GM19438 (cell line): ENCODE results near the gene ARSI.

ENCODE experiments used
- ATAC-seq: cut with Tn5 transposase; IDR thresholded peaks from one replicate; pipeline ENCODE4 v1.9.1; 2021; ENCODE audit warnings: low read depth; ENCODE audit not compliant: unreplicated experiment

The ARSI gene

DNA sequence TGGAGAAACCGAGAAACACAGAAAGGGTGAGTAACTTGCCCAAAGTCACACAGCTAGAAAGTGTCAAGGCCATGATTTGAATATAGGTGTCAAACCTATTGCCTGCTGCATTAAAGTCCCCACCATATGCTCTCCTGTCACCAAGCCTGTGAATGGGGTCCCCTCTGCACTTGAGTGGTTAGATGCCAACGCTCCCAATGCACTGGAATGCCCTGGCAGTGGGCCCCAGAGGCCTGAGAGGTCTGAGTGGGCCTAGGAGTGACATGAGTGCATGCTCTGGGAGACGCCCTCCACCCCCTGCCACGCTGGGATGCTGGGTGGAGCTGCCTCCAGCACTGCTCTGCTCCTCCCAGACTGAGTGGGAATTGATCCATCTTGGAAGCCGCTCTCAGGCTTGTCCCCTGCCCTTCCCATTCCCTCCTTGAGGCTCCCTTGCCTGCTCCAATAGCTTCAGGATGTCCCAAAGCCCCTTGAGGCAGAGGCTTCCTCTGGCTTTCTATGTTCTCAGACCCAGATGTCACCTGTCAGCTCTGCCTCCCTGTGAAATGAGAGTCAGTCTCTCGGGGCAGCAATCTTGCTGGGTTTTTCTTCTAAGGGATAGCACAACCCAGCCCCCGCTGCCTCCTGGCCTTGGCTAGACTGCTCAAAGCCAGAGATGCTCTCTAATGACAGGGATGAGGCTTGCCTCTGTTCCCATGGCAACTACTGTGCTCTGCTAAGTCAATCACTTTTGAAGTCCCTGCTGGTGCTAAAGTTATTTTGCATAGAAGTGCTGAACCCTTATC is 6.6 kb upstream of the ARSI start:
- no peak for ATAC-seq

DNA sequence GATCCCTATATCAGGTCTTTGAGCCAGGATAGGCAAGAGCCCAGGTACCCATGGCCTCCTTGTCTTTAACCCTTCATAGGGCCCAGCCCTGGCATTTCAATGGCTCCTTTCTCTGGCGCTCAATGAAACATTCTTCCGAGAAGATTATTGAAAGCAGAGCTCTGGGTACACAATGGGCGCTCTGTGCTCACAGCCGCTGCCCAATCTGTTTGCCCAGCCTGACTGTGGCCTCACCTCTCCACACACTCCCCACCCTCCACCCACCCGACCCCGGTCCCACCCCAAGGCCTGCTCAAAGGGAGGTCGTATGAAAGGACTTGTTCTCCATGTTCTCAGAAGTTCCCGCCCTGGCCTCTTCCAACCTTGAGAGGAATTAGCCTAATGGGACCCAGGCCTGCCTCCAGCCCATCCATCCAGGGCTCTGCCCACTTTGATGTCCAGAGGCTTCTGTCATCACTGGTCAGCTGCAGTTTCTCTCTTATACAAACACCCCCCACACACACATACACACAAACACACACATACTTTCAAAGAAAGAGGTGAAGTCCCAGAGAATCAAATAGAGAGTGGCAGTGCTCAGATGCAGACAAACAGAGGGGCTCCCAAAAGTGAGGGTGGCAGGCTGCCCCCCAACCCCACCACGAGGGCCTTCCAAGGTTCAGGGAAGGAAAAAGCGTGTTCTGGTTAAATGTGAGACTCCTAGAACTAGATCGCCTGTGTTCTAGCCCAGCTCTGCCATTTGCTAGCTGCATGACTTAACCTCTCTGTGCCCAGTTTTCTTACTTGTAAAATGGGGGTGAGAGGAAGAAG is 5.1 kb upstream of the ARSI start:
- ATAC-seq = no peak

DNA sequence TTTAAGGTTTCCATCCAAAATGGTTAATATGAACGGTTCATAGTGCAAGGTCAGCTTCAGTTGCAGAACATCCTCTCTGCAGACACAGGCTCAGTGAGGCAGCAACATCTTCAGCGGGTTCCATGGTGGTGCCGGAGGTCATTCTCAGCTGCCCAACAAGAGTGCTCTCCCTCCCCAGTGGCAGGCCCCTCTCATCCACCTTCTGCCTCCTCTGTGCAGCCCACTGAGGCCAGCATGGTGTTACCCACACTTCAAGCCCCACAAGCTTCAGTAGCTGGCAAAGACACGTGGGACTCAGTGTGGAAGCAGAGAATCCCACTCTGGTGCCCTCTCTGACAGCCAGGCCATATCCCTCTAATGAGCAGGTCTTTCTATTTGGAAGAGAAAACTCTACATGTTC is 4.1 kb upstream of the ARSI start:
- no peak for ATAC-seq

DNA sequence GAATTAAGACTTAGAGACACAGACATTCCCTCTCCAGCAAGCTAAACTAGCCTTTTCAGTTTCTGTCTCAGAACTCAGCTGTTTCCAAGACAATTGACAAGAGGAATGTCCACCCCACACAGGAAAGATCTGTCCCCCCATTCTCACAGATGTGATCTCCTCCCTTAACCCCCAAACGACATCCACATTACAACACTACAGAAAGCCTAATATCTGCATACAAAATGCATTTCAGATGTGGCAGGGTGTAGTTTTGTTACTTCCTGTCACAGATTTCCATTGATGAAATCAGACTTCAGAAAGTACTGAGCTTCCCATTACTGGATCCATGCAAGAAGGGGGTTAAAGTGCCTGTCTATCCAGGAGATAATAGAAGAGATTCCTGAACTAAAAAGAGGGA is 2.9 kb upstream of the ARSI start:
- no peak for ATAC-seq

DNA sequence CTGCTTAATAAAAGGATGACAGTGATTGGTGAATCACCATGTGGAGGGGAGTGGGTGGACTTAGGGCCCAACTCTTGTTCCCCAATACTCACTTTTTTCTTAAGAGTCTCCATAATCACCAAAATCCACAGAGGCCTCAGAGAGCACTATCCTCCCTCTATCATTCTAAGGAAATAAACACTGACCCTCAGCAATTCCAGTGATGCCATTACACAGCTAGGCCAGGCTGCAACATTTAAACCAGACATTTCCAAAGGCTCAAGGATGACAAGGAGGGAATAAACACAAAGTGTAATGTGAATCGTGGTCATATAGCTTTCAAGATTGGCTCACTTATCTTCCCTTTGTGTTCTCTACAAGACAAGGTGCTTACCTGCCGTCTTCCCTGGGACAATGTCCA is 2.4 kb upstream of the ARSI start:
- no peak for ATAC-seq

DNA sequence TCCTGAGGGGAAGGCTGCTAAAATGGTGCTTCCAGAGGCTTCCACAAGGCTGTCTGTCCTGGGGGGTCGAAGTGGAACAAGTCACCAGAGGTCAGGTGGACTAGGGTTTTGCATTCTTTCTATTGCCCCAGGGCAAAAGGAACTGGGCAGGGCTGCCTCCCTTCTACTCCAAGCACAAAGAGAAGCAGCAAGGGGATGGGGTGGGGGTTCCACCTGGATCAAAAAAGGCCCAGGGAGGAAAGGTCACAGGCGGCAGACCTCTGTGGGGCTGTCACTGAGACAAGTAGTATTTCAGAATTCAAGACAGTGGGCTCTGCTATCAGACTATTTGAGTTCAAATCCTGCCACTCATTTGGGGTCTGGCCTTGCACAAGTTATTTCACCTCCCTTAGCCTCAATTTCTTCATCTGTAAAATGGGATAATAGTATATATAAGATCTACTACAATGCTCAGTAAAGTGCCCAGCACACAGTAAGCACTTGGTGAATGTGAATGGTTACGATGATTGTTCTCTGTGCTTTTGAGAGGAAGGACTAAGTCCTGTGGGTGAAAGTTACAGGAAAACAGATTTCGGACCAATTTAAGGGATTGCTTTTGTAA is 1.9 kb upstream of the ARSI start:
- ATAC-seq = no peak

DNA sequence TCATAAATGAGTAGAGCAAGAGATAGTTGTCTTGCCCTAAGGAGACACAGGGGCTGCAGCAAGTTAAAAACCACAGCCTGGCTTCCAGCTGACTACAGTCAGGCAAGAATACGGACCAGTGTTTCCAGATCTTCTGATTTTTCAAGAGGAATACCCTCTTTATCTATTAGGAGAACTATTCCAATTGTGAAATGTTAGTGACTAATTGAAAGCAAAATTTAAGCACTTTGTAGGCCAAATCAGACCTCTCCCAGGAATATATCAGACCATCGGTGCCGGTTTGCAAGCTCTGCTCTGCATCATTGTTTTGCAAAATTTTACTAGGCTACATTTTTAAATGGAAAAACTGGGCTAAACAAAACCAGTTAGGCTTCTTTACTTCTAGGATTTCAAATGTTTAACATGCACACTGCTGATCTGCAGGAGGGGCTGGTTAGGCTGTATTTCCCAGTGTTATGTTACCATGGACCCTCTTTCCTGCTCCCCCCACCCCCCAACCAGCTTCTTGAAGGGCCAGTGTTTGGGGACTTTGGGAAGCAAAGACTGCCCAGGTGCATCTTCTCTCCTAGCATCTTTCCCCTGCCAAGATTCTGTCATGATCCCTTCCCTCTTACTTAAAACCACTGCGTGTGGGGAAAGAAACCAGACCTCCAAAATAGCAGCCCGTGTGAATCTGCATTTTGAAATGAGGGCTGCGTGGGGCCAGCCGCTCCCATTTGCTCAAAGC is 1.1 kb upstream of the ARSI start:
- ATAC-seq = no peak

DNA sequence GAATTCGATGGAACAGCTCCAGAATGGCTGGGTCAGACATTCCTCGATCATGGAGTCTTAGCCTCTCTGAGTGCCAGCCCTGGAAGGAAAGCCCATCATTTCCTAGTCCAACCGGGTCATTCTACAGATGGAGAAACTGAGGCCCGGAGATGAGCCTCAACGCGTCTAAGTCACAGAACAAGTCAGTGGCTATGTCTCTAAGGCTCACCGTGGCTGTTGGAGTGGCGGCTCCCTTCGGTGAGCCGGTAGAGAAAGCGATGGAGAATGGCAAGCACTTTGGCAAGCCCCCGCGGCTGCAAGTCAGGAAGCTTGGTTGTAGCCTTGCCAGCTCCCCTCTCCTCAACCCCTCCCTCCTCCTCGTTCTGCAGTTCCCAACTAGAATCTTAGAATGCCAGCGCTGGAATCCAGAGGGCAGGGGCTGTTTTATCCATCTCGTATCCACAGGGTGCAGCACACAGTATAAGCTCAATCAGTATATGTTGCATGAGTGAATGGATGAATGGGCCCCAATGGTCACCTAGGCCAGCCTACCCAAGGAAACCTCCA is 438 bp upstream of the ARSI start:
- ATAC-seq = no peak

DNA sequence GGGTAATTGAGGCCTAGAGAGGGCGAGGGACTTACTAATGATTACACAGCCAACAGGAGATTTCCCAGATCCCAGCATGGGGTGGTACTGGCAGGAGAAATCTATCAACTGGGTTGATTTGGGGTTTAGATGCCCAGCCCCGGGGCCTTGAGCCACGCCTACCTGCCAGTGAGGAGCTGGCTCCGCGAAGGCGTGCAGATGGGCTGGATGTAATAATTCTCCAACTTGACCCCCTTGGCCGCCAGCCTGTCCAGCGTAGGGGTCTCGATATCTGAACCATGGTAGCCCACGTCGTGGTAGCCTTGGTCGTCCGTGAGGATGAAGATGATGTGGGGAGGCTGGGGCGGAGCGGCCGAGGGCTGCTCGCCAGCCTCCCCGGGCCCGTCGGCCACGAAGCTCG is 804 bp downstream of the ARSI start:
- ATAC-seq = no peak

DNA sequence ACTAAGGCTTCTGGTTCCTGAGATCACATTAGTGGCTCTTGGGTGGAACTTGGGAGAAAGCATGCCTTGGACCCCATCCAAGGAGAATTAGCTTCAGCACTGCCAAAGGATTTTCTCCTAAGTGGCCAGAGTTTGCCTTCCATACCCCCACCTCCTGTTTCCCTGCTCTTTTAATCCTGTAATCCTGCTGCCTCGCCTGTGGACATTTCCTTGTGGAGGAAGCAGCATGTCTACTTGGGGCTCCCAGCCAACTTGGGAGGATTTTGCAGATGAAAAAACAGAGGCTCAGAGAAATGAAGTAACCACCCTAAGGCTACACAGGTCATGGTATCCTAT is 1.6 kb downstream of the ARSI start:
- ATAC-seq = no peak

DNA sequence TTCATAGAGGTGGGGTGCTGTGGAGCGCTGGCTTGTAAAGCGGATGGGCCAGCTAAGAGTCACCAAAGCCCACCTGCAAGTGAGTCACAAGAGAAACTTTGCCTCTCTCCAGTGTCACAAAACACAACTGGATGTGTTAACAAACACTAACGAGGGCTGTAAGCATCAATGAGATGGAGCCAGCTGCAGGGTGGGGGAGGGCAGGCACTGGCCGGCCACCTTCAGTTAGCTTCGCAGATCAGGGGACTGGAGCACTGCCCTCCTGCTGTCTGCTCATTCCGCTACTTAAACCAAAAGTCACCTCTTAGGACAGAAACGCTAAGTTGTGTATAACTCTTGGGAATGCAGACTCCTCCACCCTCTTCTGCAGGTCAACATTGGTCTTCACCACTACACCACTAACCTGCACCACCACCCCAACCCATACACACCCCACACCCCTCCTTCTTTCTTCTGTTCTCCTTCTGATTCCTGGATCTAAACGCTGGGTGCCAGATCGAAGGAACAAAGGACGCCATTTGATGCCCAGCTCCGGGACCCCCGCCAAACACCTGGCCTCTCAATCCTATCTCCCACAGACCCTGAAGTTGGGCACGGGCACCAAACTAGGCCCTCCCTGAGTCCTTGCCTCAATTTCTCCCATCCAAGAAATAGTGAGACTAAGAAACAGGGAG is 2.1 kb downstream of the ARSI start:
- no peak for ATAC-seq

DNA sequence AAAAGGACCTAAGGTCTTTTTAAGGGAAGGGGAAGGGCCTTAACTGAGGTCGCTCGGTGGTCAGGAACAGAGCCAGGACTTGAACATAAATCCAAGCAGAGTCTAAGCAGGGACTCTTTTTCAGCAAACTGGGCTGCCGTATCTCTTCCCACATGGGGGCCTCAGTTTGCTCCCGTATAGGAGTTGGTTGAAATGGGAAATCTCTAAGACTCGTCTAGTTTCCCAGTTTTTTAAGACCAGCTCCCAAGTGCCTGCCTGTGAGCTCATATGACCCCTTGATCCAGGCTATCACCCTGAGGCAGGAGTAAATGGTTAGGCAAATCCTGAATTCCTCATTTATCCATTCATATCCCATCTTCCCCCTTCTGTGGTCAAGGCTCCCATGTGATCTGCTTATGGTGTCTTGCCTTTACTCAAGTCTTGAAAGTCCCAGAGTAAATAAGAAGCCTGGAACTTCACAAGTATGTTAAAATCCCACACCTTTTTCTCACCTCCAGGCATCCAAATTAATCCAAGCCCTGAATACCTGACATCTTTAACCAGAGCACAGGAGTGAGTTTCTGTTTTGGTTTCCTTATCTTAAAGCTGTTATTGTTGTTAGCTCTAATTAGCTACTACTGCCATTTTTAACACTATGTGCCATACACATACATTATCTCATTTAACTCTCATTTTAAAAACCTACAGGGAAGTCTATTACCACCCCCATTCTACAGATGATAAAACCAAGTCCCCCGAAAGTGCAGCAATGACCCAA is 3.0 kb downstream of the ARSI start:
- ATAC-seq = no peak

DNA sequence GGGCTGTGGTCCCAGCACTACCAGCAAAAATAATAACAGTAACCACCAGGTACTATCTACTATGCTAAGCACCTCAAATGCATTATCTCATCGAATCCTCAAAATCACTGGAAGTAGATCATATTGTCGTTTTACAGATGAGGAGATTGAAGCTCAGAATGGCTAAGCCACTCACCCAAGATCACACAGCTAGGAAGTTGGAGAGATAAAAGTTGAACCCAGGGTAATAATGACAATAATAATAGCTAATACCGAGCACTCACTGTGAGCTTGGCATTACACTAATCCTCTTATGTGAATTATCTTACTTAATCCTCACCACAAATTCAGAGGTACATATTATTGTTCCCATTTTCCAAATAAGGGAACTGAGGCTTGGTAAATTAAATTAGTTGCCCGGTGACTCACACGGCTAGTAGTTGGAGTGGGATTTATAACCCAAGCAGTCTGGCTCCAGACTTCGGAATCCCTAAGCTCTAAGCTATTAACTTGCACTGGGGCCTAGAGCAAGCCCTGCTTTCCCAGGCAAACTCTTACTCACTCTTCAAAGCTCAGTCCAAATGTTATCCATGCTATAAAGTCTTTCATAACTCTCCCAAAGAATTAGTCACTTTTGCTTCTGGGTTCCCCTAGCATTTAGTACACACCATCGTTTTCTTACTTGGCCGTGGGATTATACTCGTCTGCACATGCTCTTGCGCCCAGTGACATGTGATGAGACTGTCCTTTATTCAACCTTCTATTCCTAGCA is 3.8 kb downstream of the ARSI start:
- no peak for ATAC-seq

DNA sequence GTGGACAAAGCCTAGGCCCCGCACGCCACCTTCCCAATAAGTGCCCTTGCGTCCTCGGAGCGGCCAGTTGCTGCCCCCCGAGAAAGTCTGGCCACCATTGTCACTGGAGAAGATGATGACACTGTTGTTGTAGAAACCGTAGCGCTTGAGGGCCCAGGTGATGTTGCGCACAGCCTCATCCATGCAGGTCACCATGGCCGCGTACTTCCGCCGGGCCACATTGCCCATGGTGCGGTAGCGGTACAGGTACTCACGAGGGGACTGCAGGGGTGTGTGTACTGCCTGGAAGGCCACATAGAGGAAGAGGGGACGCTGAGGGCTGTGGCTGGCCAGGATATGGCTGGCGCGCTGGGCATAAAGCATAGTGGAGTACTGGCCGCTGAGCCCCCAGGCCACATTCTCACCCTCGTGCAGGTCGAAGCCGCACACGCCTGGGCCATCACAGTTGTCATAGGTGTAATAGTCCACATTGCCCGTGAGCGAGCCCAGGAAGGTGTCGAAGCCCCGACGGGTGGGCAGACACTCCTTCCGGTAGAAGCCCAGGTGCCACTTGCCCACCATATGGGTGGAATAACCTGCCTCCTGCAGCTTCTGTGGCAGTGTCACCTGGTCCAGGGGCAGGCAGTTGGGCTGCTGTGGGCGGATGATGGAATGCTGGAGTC is 4.6 kb downstream of the ARSI start:
- ATAC-seq = no peak

DNA sequence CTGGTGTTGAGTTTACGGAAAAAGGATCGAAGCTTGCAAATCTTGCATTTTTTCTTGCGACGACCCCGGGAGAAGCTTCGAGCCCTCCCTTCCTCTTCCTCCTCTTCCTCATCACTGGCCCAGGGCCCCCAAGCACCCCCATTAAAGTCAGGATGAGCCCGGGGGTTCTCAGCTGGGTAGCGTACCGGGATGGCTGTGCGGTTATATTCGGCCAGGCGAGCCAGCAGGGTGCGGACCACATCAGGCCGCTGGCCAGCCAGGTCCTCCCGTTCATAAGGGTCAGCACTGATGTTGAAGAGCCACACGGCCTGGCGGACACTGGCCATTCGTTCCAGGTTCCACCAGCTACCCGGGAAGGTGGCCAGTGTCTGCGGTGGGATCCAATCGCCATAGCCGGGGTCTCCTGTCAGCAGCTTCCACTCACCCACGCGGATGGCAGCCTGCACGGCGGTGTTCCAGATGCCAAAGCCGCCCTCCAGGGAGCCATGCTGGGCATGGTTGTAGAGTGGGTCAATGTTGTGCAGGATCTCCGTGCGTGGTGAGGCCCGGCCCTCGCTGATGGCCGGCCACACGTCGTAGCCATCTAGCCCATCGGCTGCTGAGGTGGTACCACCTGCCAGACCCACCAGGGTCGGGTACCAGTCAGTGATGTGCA is 5.3 kb downstream of the ARSI start:
- no peak for ATAC-seq

DNA sequence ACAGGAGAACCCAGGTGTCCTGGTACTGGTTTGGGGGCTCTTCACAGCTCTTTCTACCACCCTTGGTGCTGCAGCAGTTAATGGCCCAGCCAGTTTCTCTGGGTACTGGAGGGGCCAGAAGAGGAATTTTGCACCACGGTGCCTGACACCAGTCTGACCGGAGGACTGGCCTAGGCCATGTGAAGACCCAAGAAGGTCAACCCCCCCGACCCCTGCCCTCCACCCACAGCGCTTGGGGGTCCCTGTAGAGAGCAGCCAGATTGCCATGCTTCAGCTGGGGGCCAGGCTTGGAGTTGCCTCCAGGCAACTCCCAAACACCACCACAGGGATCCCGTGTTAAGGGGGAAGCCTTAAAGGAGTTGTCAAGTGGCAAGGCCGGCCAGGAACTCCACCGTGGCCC is 6.2 kb downstream of the ARSI start:
- ATAC-seq = no peak

DNA sequence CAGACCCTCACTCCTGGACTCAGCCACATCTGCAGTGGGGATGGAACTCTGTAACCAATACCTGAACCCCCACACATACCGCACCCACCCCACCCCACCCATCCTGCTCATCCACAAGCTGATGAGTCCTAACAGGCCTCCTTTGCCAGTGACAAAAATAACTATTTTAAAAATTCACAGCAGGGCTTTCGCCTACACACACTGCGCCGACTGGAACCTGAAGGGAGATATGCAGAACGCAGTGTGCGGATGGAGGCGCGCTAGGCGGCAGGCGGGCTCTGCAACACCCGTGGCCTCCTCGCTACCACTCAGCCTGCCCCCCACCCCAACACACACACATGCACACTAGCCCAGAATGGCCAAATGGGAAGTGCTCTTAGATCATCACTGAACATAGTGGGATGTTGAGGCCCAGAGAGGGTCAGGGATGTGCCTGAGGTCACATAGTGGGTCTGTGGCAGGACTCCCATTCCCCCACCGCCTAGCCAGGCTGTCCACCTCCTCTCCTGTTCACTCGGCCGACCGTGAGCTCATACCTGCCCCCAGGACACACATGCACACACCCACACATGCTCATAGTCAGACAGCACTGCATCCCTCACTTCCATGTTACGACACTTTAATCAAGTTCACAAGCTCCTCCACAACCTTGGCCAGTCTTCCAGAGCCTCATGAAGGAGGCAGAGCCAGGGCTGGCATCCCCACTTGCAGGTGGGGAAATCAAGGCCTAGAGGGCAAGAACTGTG is 6.8 kb downstream of the ARSI start:
- no peak for ATAC-seq
